H1 (cell line): ENCODE measurements around the gene PNPLA3. TPM values are rescaled to one million over a fixed set of nuclear protein-coding genes. Genes with fewer than 3 reads are reported as not detected.
A peak's percentile ranks its signal among the peaks of the same experiment; 100 is the strongest.

Experiments used
- CTCF ChIA-PET: fragments of 300-600 bp; sonication (Branson Sonifier 250); formaldehyde crosslinking; loops from one replicate; lab custom pipeline; 2021; ENCODE audit not compliant: partially characterized antibody; lab: Charles Lee
- POLR2A ChIA-PET: fragments of 300-600 bp; sonication (Branson Sonifier 250); formaldehyde crosslinking; loops from one replicate; lab custom pipeline; 2021; ENCODE audit warnings: inconsistent platforms; ENCODE audit not compliant: partially characterized antibody; lab: Charles Lee
- DNase-seq, 2 experiments: peaks; one replicate each; pipeline versions ENCODE4 v3.0.0 to v3.0.0-alpha.2; 2010 to 2022; ENCODE audit warnings: low spot score in 2 of 2, low read depth in 1 of 2, mixed read lengths in 1 of 2
- FAIRE-seq: peaks from 2 replicates; lab custom pipeline; 2011; peaks lifted over from hg19 to GRCh38; lab: Jason Lieb, UNC
- H2AFZ ChIP-seq: 2 replicates; pipeline ENCODE4 v1.8.1; 2012; ENCODE audit warnings: low read length, inconsistent platforms
- H2AK5ac ChIP-seq: 2 replicates; pipeline ENCODE4 v1.6.1; 2013; ENCODE audit warnings: low read depth, low read length
- H2BK120ac ChIP-seq: replicated peaks from 2 replicates; pipeline ENCODE3; 2013; ENCODE audit warnings: low read depth, low read length, inconsistent platforms
- H2BK12ac ChIP-seq: 2 replicates; pipeline ENCODE4 v1.6.1; 2013; ENCODE audit warnings: low read depth, low read length
- H2BK15ac ChIP-seq: 2 replicates; pipeline ENCODE4 v1.6.1; 2013; ENCODE audit warnings: low read length
- H2BK20ac ChIP-seq: 2 replicates; pipeline ENCODE4 v1.6.1; 2013; ENCODE audit warnings: low read length
- H2BK5ac ChIP-seq: 2 replicates; pipeline ENCODE4 v1.6.1; 2013; ENCODE audit warnings: low read depth, low read length
- H3K14ac ChIP-seq: 2 replicates; pipeline ENCODE4 v1.6.1; 2013; ENCODE audit warnings: inconsistent platforms; ENCODE audit not compliant: insufficient read length
- H3K18ac ChIP-seq: 2 replicates; pipeline ENCODE4 v1.6.1; 2013; ENCODE audit warnings: low read length; ENCODE audit errors: extremely low read depth
- H3K23ac ChIP-seq: 2 replicates; pipeline ENCODE4 v1.6.1; 2013; ENCODE audit warnings: inconsistent platforms; ENCODE audit not compliant: insufficient read length
- H3K23me2 ChIP-seq: 2 replicates; pipeline ENCODE4 v1.6.1; 2013; ENCODE audit warnings: low read depth, low read length
- H3K27ac ChIP-seq: 2 replicates; pipeline ENCODE4 v1.6.1; 2011; ENCODE audit warnings: low read depth, low read length, inconsistent platforms
- H3K27me3 ChIP-seq, 4 experiments: replicated peaks in 1 of 4; 1 replicate in 1 of 4; 2 replicates in 3 of 4; pipeline versions ENCODE4 v1.6.1 to v1.8.1; 2011 to 2013; ENCODE audit warnings: low read length in 3 of 4, mild to moderate bottlenecking in 3 of 4, inconsistent platforms in 2 of 4, mixed read lengths in 2 of 4, moderate library complexity in 1 of 4; ENCODE audit not compliant: control insufficient read depth in 3 of 4, insufficient read depth in 3 of 4; ENCODE audit errors: extremely low read depth in 1 of 4
- H3K36me3 ChIP-seq, 4 experiments: 2 replicates each; pipeline versions ENCODE4 v1.6.1 to v1.8.1; 2011 to 2013; ENCODE audit warnings: mild to moderate bottlenecking in 4 of 4, low read length in 3 of 4, moderate library complexity in 2 of 4, control low read depth in 1 of 4, inconsistent platforms in 1 of 4; ENCODE audit not compliant: insufficient read depth in 4 of 4, control insufficient read depth in 2 of 4
- H3K4ac ChIP-seq: replicated peaks from 2 replicates; pipeline ENCODE3; 2013; ENCODE audit warnings: low read length, low read depth, mixed read lengths, inconsistent platforms; ENCODE audit not compliant: insufficient read length
- H3K4me1 ChIP-seq, 4 experiments: replicated peaks in 1 of 4; 1 replicate in 1 of 4; 2 replicates in 3 of 4; pipeline versions ENCODE4 v1.6.1 to v1.8.1; 2011 to 2013; ENCODE audit warnings: low read length in 3 of 4, inconsistent platforms in 2 of 4, mixed read lengths in 1 of 4; ENCODE audit not compliant: insufficient read depth in 4 of 4, control insufficient read depth in 3 of 4
- H3K4me2 ChIP-seq, 2 experiments: 2 replicates each; pipeline versions ENCODE4 v1.6.1 to v1.8.1; 2011 to 2013; ENCODE audit warnings: low read depth in 2 of 2, low read length in 2 of 2, control low read depth in 1 of 2, inconsistent platforms in 1 of 2, mild to moderate bottlenecking in 1 of 2; ENCODE audit not compliant: insufficient read depth in 1 of 2
- H3K4me3 ChIP-seq, 4 experiments: fragments of 200-600, 300-600 bp in 1 of 4; sonication (generic), shearing (Covaris generic), sonication (Bioruptor Twin) in 1 of 4; 2 replicates each; pipeline versions ENCODE4 v1.5.1 to v1.8.1; 2011 to 2016; ENCODE audit warnings: low read length in 4 of 4, low read depth in 3 of 4, control low read depth in 2 of 4, inconsistent platforms in 2 of 4, mild to moderate bottlenecking in 2 of 4, mixed read lengths in 1 of 4, moderate library complexity in 1 of 4; ENCODE audit not compliant: insufficient read depth in 2 of 4; ENCODE audit errors: extremely low read depth in 1 of 4
- H3K56ac ChIP-seq: replicated peaks from 2 replicates; pipeline ENCODE3; 2013; ENCODE audit warnings: low read depth, mild to moderate bottlenecking, mixed read lengths, low read length, inconsistent platforms; ENCODE audit not compliant: insufficient read length
- H3K79me1 ChIP-seq: 2 replicates; pipeline ENCODE4 v1.6.1; 2013; ENCODE audit warnings: low read depth, low read length, control low read depth
- H3K79me2 ChIP-seq, 2 experiments: 2 replicates each; pipeline versions ENCODE4 v1.6.1 to v1.8.1; 2012 to 2013; ENCODE audit warnings: low read length in 2 of 2, mild to moderate bottlenecking in 2 of 2, inconsistent platforms in 1 of 2; ENCODE audit not compliant: insufficient read depth in 2 of 2, control insufficient read depth in 1 of 2
- H3K9ac ChIP-seq, 4 experiments: replicated peaks in 1 of 4; 1 replicate in 1 of 4; 2 replicates in 3 of 4; pipeline versions ENCODE4 v1.6.1 to v1.8.1; 2011 to 2013; ENCODE audit warnings: low read depth in 3 of 4, low read length in 3 of 4, control low read depth in 2 of 4, mild to moderate bottlenecking in 2 of 4, moderate library complexity in 2 of 4, inconsistent platforms in 1 of 4; ENCODE audit errors: extremely low read depth in 1 of 4
- H3K9me3 ChIP-seq, 2 experiments: 2 replicates each; pipeline versions ENCODE4 v1.6.1 to v1.8.1; 2012 to 2013; ENCODE audit warnings: mild to moderate bottlenecking in 2 of 2, moderate library complexity in 2 of 2, control low read depth in 1 of 2, inconsistent platforms in 1 of 2, low read depth in 1 of 2, low read length in 1 of 2, mixed read lengths in 1 of 2; ENCODE audit not compliant: insufficient read depth in 2 of 2
- H4K20me1 ChIP-seq, 2 experiments: replicated peaks in 1 of 2; 2 replicates each; pipeline versions ENCODE3 to v1.8.1; 2011 to 2013; ENCODE audit warnings: inconsistent platforms in 2 of 2, low read length in 2 of 2, mild to moderate bottlenecking in 1 of 2; ENCODE audit not compliant: insufficient read depth in 2 of 2, control insufficient read depth in 1 of 2
- H4K5ac ChIP-seq: 2 replicates; pipeline ENCODE4 v1.6.1; 2013; ENCODE audit warnings: low read length, low read depth, mixed read lengths, inconsistent platforms; ENCODE audit not compliant: insufficient read length
- H4K8ac ChIP-seq: 2 replicates; pipeline ENCODE4 v1.8.0; 2013; ENCODE audit warnings: mild to moderate bottlenecking, moderate library complexity, low read length, inconsistent platforms; ENCODE audit not compliant: insufficient read depth; ENCODE audit errors: extremely low read depth
- H4K91ac ChIP-seq: replicated peaks from 2 replicates; pipeline ENCODE3; 2013; ENCODE audit warnings: low read length, mixed read lengths, inconsistent platforms; ENCODE audit not compliant: insufficient read length
- CBX5 ChIP-seq: fragments of 300-800, 300-1000 bp; sonication (generic); IDR thresholded peaks from 2 replicates; pipeline ENCODE4 v1.7.1; 2016; ENCODE audit warnings: antibody characterized with exemption, low read length, low read depth
- POLR2AphosphoS5 ChIP-seq: IDR thresholded peaks from 2 replicates; pipeline ENCODE4 v1.6.1; 2011; ENCODE audit warnings: low read depth, low read length
- SRF ChIP-seq: IDR thresholded peaks from 2 replicates; pipeline ENCODE4 v1.6.1; 2011; ENCODE audit warnings: mild to moderate bottlenecking, low read depth, low read length, moderate library complexity
- TAF1 ChIP-seq: IDR thresholded peaks from 2 replicates; pipeline ENCODE4 v1.6.1; 2011; ENCODE audit warnings: mild to moderate bottlenecking, low read depth, low read length
- TAF7 ChIP-seq: optimal IDR thresholded peaks from 2 replicates; pipeline ENCODE3; 2011; ENCODE audit warnings: low read depth, mild to moderate bottlenecking, inconsistent platforms, low read length, moderate library complexity, borderline replicate concordance
- TBP ChIP-seq: IDR thresholded peaks from 2 replicates; pipeline ENCODE4 v1.6.1; 2011; ENCODE audit warnings: low read depth, low read length, improper control_type of control experiment
- WGBS, 2 experiments: shearing (Covaris generic) in 1 of 2; methylation state at CpG; one replicate each; pipeline versions ENCODE4 v1.1.6 to v1.1.7; 2013 to 2015; ENCODE audit warnings: low lambda C conversion rate in 2 of 2, mixed read lengths in 2 of 2, inconsistent platforms in 1 of 2, low coverage in 1 of 2, missing lambda C conversion rate in 1 of 2; ENCODE audit not compliant: insufficient replicate concordance in 2 of 2, insufficient coverage in 1 of 2, insufficient read length in 1 of 2; ENCODE audit errors: extremely low coverage in 1 of 2, missing lambda C conversion rate in 1 of 2; 5-methylcytosine and 5-hydroxymethylcytosine counted together
- long read RNA-seq, 2 experiments: library from RNA in 1 of 2; library from capped mRNA in 1 of 2; stranded (forward); transcript quantifications; one replicate each; pipeline ENCODE4 v2.0.0, GENCODE V29; 2021; ENCODE audit warnings: inconsistent platforms in 1 of 2
- polyA minus RNA-seq, 3 experiments: library from RNA; depleted of rRNA, polyadenylated mRNA; stranded (reverse); fragments of >200 nt; gene quantifications; 1 replicate in 2 of 3; 2 replicates in 1 of 3; pipeline ENCODE4 v1.2.3, GENCODE V29; 2011
- polyA plus RNA-seq, 7 experiments: library from polyadenylated mRNA; depleted of rRNA in 3 of 7; stranded (reverse) in 5 of 7; unstranded in 2 of 7; fragments of >200 nt in 5 of 7; fragments of 200-250 nt in 2 of 7; gene quantifications; 1 replicate in 5 of 7; 2 replicates in 1 of 7; 4 replicates in 1 of 7; pipeline versions ENCODE4 v1.2.1 to v1.2.3, GENCODE V29; 2011 to 2013; ENCODE audit warnings: missing spikeins in 2 of 7, mixed read lengths in 2 of 7
- total RNA-seq: library from RNA; stranded (reverse); fragmentation: NEBNext Ultra II Directional; extraction: Animal tissue kit (Norgen Biotek cat#: 25700); gene quantifications from 2 replicates; pipeline ENCODE4 v1.2.1, GENCODE V29; 2021

PNPLA3 gene, protein sequence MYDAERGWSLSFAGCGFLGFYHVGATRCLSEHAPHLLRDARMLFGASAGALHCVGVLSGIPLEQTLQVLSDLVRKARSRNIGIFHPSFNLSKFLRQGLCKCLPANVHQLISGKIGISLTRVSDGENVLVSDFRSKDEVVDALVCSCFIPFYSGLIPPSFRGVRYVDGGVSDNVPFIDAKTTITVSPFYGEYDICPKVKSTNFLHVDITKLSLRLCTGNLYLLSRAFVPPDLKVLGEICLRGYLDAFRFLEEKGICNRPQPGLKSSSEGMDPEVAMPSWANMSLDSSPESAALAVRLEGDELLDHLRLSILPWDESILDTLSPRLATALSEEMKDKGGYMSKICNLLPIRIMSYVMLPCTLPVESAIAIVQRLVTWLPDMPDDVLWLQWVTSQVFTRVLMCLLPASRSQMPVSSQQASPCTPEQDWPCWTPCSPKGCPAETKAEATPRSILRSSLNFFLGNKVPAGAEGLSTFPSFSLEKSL
- total RNA-seq: 23.4 and 24.6 TPM in 2 replicates
- polyA plus RNA-seq (2011; rRNA removed): 17.5 and 21.0 TPM in 2 replicates
- 16.0 TPM for polyA plus RNA-seq (2011; cell fraction: cytosol; rRNA removed)
- polyA plus RNA-seq (2011; cell fraction: nucleus; rRNA removed): 37.2 TPM
- polyA plus RNA-seq (2012, experiment 1 of 2): 14.2 to 20.5 TPM (median 18.2 TPM) in 4 replicates
- polyA plus RNA-seq (2012, experiment 2 of 2): 12.6 TPM
- 20.6 TPM for polyA plus RNA-seq (2013, experiment 1 of 2)
- 19.5 TPM for polyA plus RNA-seq (2013, experiment 2 of 2)
- polyA minus RNA-seq (2011; rRNA and poly(A)+ RNA removed): 36.0 and 39.2 TPM in 2 replicates
- polyA minus RNA-seq (2011; cell fraction: cytosol; rRNA and poly(A)+ RNA removed): 11.8 TPM
- polyA minus RNA-seq (2011; cell fraction: nucleus; rRNA and poly(A)+ RNA removed): 34.6 TPM
- long read RNA-seq, experiment 1, partial matches to known transcripts: 0 of 4 reads
- long read RNA-seq, experiment 1, other reads (novel, unspliced or antisense): 3 of 4 reads
- long read RNA-seq, experiment 2, partial matches to known transcripts: 2 of 2 reads
- long read RNA-seq, experiment 2, other reads (novel, unspliced or antisense): 0 of 2 reads

- H2AFZ ChIP-seq: peak within 1 kb of the TSS; percentile 95
- H3K23ac ChIP-seq: no peak within 1 kb of the TSS
- H2BK5ac ChIP-seq: peak within 1 kb of the TSS; percentile 94; the same call in 1 of the 2 replicates
- peak within 1 kb of the TSS; percentile 68; the same call in 1 of the 2 replicates for H2BK12ac ChIP-seq
- peak; percentile 70 to 98 for DNase-seq
- H3K79me1 ChIP-seq: peaks cover 12% of the 10 kb centered on the region
- H3K4me1 ChIP-seq: peaks cover 8 to 24% (median 18%) of the 10 kb centered on the region in 4 experiments
- H3K4me3 ChIP-seq: peak within 1 kb of the TSS; percentile 79 to 99 (median 86)
- ChIA-PET CTCF (interaction anchor here (0.6 to 3.0 kb wide), 7 partner anchors 21 to 1857 kb away, joined by 3 to 12 read pairs (median 3); no protein-coding TSS in a partner anchor), POLR2A (interaction anchor here (0.7 to 1.8 kb wide), 5 partner anchors 9 to 243 kb away, joined by 3 to 5 read pairs (median 4); no protein-coding TSS in a partner anchor)
- H3K27me3 ChIP-seq: no peaks in the 10 kb centered on the region; a peak in 1 of 7 replicates
- peak within 1 kb of the TSS; percentile 79 to 88 for H3K4me2 ChIP-seq
- no peak within 1 kb of the TSS for H2BK15ac ChIP-seq
- FAIRE-seq: no peak
- H4K8ac ChIP-seq: peak within 1 kb of the TSS; percentile 62
- peak within 1 kb of the TSS; percentile 35 for H4K91ac ChIP-seq
- H2BK120ac ChIP-seq: no peak within 1 kb of the TSS
- no peaks in the 10 kb centered on the region for H3K9me3 ChIP-seq
- peaks cover 7 to 23% (median 11%) of the 10 kb centered on the region in 4 experiments; a peak in 7 of 8 replicates for H3K36me3 ChIP-seq
- H2BK20ac ChIP-seq: peak within 1 kb of the TSS; percentile 86; the same call in 1 of the 2 replicates
- peaks cover 0 to 17% of the 10 kb centered on the region in 2 experiments; a peak in 1 of 4 replicates for H3K79me2 ChIP-seq
- peak within 1 kb of the TSS; percentile 64; the same call in 1 of the 2 replicates for H3K27ac ChIP-seq
- WGBS, 2 experiments: 2% methylated on average over 61 of the region's 100 CpGs; no CpG with 5 or more reads in 1 of the 2 experiments
- peaks cover 15% of the 10 kb centered on the region; the same call in 1 of the 2 replicates for H3K23me2 ChIP-seq
- H3K9ac ChIP-seq: peak within 1 kb of the TSS; percentile 45 to 72 (median 66)
- H4K20me1 ChIP-seq: peaks cover 3 to 18% of the 10 kb centered on the region in 2 experiments
- H3K4ac ChIP-seq: peak within 1 kb of the TSS; percentile 84
- H2AK5ac ChIP-seq: no peak within 1 kb of the TSS
- H3K14ac ChIP-seq: peak within 1 kb of the TSS; percentile 98
- peak within 1 kb of the TSS; percentile 43 for H3K56ac ChIP-seq
- peak within 1 kb of the TSS; percentile 71 for H4K5ac ChIP-seq
- peak within 1 kb of the TSS; percentile 78 for H3K18ac ChIP-seq
- peak; percentile 72; the same call in 1 of the 2 replicates for TF ChIP-seq TBP
- no peak for TF ChIP-seq CBX5
- peak; percentile 41 for TF ChIP-seq TAF7
- TF ChIP-seq SRF: no peak
- TF ChIP-seq POLR2AphosphoS5: peak; percentile 76
- peak; percentile 83 for TF ChIP-seq TAF1
Observed at GRCh38 chr22:43923631-43924464, at the start of gene PNPLA3. TSS of gene PNPLA3 (plus strand) at chr22:43923805. CDS start at chr22:43923912, 107 bp downstream.
